Measurements from ENCODE around the gene CHRM2.

The CHRM2 gene

DNA sequence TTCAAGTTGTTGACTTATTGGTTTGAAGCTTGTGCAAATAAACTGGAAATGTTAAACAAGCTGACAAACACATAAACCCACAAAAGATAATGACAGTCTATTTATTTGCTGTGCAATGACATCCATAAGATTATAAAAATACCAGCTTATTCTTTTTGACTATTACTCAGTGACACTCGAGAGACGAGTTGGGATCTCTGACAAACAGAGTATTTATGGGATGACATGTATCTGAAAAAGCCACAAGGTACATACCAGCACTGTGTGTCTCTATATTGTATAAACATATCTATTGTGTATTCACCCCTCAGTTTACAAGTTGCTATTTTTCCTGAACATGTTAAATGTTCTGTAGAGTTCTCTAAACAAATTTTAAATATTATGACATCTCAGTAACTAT is 88.9 kb downstream of the CHRM2 start:
- no peak for DNase-seq (ENCODE audit: low read depth in 2 of 2)

DNA sequence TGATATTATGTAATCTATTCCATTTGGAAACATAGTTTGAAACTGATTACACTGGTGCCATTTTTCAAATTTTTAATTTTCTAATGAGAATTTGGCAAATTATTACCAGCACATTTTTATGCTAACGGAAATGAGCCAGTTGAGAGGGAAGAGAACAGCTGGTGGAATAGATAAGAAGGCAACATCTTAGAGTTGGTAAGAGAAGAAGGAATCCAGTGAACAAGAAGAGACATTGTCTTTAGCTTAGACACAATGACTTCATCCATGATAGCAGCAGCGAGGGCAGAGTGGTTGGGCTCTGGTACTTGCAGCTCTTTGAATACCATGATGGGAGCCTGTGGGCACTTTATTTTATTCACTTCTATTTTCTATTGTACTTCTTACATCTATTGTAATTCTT is 89.6 kb downstream of the CHRM2 start:
- DNase-seq (ENCODE audit: low read depth in 2 of 2) = no peak

DNA sequence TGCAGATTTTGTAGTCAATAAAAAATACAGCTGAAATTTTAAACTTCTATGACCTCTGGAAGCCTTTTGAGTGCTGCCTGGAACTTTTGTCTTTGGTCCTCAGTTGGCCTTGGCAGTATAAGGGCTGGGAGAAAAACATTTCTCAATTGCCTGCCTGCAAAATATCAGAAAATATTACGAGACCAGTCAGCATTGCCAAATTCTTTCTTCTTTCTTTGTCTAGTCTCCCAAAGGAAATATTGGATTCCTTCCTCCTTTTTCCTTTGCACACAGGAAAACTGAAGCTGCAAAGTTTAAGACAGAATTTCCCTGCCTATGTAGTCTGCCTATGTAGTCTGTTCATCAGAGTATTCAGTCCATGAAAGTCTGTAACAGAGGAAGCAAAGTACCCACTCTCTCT is 95.9 kb downstream of the CHRM2 start:
- no peak for DNase-seq (ENCODE audit: low read depth in 2 of 2)

DNA sequence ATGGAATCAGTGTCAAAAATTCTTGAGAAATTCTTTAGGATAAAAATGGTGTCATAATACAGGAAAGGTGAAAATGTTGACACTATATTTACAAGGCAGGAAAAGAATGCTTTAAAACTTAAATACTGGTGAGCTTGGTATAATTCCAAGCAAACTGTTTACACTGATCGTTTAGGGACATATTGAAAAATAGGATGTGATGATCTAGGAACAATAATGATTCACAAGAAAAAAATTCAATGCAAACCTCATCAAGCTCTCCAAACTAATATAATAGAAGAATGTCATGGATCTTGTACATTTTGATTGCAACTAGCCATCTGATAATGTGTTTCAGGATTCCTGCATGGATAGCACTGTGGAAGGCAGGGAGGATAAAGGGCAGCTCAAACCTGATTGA is 98.4 kb downstream of the CHRM2 start:
- DNase-seq (ENCODE audit: low read depth in 2 of 2) = no peak

DNA sequence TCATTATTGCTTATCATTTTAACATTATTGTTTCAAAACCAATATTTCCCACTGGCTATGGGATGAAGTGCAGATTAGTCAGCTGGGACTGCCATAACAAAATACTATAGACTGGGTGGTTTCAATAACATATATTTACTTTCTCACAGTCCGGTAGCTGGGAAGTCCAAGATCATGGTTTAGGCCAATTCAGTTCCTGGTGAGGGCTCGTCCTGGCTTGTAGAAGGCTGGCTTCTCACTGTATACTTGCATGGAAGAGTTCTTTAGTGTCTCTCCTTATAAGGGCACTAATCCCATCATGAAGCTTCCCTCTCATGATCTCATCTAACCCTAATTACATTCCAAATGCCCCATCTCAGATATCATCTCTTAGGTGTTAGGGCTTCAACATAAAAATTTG is 101.3 kb downstream of the CHRM2 start:
- no peak for DNase-seq (ENCODE audit: low read depth in 2 of 2)

DNA sequence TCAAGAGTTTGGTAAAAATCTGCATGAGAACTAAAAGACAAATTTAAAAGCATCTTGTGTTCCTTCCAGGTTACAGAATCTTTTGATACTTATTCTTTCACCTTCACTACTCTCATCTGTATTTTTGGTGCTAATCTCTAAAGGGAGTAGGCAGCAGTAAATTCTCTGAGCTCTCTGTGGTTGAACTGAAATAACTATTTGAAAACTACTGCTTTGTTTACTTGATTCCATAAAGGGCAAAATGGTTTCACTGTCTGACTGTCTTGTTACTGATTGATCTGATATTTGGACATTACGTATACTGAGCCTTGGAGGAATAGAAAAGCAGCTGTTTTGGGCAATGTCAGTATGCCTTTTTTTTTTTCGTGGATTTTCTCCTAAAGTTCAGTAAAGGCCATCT is 103.3 kb downstream of the CHRM2 start:
- DNase-seq (ENCODE audit: low read depth in 2 of 2) = no peak

DNA sequence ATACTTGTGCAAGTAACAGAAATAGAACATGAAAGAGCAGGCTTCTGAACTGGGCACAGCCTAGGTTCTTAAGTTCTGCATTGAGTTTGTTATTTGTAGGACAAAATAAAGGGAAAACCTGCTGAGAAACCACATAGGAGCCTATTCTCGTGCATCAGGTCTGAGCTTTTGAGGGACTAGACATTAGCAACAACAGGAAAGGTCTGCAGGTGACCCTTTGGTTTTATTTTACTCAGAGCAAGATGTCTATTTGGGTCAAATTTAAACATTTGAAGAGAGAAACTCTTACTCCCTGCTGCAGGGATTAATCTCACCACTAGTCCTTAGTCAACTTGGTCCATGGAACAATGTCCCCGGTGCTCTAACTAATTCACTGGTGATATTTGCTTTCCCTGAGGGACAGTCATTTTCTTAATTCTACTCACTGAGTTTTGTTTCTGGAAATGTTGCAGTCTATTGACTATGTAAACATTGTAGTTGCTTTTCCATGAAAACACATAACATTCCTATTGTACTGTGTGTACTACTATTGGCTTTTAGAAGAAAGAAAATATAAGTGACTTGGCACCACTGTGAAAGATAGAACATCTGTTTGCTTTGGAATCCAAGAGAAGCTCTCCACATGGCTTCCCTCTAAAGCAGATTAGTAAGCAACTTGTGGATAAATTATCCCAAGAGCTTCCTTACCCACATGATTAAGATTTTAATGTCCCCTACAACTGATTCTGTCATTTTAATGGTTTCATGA is 108.2 kb downstream of the CHRM2 start:
- no peak for DNase-seq (ENCODE audit: low read depth in 2 of 2)

DNA sequence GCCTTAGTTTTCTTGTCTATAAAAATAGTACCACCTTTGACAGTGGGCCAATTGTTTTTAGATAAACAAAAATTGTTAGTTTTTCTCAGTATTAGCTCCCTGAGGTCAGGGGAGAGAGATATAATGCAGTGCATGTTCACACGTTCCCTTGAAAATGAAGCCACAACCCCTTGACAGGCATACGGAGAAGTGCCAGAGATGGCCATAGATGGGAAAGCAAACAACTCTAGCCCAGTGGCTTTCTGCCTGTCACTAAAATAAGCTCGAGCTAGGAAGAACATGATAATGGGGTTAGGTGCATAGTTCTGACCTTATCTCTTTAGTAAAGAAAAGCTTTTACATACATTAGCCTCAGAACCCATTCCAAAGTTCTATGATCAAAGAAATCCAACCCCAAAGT is 124.9 kb downstream of the CHRM2 start:
- DNase-seq (ENCODE audit: low read depth in 2 of 2) = no peak

DNA sequence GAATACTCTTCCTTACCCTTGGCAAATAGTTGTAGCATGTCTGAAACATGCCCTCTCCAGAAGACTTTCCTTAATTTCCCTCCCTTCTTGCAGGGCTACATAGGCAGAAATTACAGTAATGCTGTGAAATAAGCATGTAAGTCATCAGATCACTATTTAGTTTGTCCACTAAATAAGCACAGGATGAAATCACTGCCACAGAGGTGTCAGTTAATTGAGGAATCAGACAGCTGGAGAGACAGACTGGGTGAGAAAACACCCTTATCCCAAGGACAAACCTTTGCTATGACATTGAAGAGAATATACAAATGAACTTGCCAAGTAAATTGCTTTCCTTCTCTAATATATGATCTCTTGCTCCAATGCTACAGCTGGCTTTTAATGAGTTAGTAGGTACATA is 129.3 kb downstream of the CHRM2 start:
- no peak for DNase-seq (ENCODE audit: low read depth in 2 of 2)

DNA sequence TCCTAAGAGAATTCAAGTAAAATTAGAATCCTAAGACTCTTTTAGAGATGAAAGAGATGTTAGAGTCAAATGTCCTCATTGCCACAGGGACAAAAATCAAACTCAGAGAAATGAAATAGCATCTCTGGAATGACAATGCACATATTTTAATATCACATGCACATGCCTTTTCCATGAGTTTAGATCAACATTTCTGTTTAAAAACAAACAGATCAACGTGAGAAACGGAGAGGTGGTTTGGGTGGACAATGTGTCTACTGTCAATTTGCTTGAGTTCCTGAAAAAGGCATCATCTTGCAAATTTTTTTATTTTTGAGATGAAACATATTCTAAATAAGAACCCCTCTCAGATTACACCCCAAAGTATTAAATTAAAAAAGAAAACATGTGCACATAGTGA is 130.0 kb downstream of the CHRM2 start:
- DNase-seq (ENCODE audit: low read depth in 2 of 2) = no peak

DNA sequence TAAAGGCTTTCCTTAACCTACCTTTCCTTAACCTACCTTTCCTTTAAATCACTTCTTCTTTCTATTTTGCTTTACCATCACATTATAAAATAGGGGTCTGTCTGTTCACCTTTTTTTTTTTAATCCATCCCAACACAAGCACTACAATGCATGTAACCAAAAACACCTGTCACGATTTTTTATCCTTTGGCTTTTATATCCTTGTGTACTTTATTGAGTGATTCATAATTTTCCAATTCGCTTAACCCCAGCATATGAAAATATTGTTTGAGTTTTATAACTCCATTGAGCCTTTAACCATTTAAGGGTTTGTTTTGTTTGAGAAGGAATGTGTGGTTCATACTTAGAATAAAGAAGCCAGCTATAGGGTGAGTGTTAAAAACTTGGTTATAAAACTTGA is 132.2 kb downstream of the CHRM2 start:
- DNase-seq (ENCODE audit: low read depth in 2 of 2) = no peak

DNA sequence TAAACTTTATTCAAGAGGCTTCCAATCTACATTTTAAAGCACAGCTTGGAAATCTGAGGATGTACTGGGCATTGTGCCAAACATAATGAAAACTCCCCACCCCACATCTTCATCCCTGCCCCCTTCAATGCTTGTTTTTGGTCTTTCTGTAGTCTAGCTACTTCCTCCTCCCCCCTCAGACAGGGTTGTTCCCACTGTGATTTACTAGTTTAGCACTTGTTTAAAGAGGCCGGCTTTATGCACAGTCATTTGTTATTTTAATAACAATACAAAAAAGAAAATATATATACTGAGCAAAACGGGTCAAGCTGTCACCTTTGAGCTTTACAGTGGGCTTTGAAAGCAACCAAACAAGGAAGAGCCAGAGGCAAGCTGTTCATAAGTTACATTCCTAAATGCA is 132.6 kb downstream of the CHRM2 start:
- DNase-seq (ENCODE audit: low read depth in 2 of 2) = no peak

DNA sequence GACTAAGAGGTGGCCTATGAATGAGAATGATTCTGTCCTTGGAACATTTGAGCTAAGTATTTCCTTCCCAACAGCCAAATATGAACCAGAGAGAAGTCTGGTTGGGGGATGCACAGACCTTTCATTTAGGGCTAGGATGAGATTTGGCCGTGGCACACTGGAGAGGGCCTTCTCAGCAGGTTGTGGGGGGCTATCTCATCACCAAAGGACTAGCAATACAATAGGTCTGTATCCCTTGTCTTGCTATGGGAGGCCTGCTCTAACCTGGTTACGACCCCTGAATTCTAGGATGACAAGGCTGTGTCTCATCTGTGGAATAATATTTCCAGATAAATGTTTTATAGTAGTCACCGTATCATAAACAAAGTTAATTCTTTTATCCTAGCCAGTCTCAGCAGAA is 133.0 kb downstream of the CHRM2 start:
- DNase-seq (ENCODE audit: low read depth in 2 of 2) = no peak

DNA sequence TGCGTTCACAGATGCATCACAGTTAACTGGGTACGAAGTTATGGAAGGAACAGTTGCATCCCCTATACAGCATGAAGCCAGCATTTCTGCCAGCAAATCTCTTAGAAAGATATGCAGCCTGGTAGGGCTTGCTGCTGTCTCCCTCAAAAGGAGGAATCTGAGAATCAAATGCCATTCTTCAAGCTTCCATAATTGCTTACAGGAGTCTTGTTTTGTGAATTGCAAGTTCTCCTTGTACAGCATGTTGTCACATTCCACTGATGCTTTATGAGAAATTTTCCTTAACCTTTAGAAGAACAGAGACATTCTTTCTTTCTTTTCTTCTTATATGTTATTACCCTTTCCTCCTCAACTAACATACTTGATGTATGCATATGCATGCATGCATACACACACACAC is 134.6 kb downstream of the CHRM2 start:
- DNase-seq (ENCODE audit: low read depth in 2 of 2) = no peak

DNA sequence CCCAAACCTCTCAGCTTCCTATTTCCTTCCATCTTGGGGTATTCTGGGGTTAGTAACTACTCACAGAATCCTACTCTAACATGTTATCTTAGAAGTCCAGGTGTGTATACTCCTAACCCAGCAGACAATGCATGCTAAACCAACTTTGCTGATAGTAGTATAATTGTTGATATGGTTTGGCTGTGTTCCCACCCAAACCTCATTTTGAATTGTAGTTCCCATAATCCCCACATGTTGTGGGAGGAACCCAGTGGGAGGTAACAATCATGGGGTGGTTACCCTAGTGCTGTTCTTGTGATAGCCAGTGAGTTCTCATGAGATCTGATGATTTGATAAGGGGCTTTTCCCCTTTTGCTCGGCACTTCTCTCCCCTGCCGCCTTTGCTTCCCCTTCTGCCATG is 135.1 kb downstream of the CHRM2 start:
- DNase-seq (ENCODE audit: low read depth in 2 of 2) = no peak

DNA sequence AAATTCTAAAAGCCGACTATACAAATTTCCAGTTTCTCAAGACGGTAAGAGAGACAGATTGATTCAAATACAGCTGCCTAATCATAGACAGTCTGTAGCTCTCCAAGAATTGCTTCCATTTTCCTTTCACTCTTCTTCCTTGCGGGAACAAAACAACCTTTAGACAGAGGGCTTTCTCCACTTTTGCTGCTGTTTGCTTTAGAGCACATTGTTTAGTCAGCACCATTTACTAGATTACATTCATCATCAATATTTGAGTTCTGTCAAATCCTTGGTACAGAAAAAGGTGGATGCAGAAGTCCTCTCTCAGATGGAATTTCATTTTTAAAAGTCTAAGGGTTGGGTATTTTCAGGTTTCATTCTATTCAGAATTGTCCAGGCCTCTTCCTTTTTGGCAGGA is 137.4 kb downstream of the CHRM2 start:
- no peak for DNase-seq (ENCODE audit: low read depth in 2 of 2)

DNA sequence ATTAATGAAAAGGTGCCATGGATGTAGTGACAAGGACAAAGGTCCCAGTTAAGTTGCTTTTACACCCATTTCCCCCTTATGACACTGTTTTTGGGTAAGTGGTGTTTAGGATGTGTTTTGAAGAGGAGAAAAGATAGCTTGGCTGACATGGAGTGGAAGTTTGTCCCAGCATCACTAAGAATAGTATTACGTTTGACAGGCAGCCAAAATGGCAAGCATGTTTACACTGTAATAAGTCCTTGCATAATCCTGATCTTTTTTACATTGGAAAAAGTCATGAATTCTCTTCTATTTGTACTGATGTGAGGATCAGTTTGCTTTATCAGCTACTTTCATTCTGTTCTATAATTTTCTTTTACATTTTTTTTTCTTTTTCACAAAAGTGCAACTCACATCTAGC is 137.8 kb downstream of the CHRM2 start:
- DNase-seq (ENCODE audit: low read depth in 2 of 2) = no peak

DNA sequence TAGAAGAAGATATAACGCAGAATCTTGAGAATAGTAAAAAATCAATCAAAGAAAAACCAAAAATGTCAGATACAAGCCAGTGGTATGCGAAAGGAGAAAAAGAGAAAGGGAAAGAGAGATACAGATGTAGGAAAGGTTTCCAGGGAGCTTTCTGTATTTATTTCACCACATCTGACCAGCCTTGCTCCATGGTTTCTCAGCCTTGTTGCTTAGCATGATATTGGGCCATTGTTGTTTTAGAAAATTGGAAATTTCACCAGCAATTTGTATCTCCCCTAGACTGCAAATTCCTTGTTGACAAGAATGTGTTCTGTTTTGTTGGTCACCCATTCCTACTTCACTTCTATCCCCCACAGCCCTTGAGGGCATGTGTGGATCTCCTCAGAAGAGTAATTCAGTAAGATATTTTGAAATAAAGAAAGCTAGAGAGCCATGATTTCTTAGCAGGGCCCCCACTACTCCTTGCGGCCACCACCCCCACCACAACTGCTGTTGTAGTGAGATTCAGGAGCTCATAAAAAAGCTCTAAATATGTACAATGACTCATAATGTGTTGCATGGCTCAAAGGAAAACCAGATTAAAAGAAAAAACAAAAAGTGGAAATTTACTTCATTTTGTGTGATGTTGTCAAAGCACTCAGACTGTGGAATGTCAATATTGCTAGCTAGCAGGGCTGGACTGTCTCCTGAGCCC is 138.7 kb downstream of the CHRM2 start:
- no peak for DNase-seq (ENCODE audit: low read depth in 2 of 2)

DNA sequence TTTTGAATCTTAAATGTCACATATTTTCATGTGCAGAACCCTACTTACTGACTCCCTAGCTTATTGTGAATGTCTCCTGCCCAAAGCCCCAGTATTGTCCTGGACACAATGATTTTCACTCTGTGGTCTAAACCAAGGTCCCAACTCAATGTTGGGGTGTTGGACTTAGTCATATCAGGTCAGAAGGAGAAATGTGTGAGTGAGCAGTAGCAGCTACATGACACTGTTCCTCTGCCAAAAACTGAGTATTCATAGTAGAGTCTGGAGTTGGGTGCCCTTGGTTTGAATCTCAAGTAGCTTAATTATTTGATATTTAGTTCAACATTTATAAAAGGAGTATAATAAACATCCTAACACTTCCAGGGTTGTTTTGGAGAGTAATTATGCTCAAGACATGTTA is 141.0 kb downstream of the CHRM2 start:
- no peak for DNase-seq (ENCODE audit: low read depth in 2 of 2)

DNA sequence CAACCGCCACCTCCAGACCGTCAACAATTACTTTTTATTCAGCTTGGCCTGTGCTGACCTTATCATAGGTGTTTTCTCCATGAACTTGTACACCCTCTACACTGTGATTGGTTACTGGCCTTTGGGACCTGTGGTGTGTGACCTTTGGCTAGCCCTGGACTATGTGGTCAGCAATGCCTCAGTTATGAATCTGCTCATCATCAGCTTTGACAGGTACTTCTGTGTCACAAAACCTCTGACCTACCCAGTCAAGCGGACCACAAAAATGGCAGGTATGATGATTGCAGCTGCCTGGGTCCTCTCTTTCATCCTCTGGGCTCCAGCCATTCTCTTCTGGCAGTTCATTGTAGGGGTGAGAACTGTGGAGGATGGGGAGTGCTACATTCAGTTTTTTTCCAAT is 146.6 kb downstream of the CHRM2 start:
- DNase-seq (ENCODE audit: low read depth in 2 of 2) = no peak

DNA sequence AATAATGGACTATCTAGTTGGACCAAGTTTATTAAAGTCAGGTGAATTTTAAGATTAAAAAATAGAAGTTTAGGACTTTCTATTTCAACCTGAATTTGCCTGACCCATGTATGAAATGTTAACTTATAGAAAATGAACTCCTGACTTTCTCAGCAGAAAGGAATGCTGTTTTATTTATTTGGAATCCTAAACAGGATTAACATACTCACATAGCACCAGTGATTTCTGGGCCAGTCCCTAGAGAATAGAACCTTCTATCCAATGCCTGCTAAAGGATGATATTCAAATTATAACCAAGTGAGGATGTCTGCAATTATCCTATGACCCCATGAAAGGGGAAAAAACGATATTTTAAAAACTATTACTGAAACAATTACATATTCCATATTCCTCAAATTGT is 148.8 kb downstream of the CHRM2 start:
- DNase-seq (ENCODE audit: low read depth in 2 of 2) = no peak

DNA sequence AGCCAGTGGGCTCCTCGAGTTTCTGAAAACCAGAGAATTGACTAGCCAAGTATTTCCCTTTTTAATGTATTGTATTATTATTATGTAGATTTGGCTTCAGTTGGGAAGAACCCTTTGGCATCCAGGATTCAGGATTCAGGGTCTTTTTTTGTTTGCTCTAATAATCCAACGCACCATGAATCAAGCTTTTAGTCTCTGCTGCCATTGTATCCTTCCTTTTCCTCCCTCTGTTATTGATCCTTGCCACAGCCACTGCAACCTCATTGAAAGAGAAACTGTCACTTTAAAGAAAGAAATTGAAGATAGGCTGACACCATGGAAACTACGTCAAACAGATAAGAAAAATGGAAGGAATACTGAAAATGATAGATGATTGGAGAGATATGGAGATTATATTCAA is 150.0 kb downstream of the CHRM2 start:
- no peak for DNase-seq (ENCODE audit: low read depth in 2 of 2)

DNA sequence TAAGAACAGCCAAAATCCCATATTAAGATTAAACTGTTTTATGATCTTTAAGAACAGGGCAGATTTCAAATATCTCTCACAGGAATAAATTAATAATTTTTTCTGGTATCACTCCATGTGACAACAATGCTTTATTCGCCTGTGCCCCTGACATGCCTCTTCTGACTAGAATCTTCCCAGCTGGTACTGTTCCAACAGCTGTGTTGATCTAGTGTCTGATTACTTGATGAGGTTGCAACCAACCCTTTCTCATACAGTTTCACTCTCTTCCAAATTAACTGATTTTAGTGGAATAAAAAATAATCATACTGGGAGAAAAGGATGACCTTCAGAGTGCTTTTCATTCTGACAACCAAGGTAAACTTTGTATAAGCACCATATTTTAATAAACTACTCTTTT is 151.9 kb downstream of the CHRM2 start:
- DNase-seq (ENCODE audit: low read depth in 2 of 2) = no peak

All from stimulated activated CD4-positive, alpha-beta T cell treated with anti-CD3 and anti-CD28 coated beads, Interleukin-15, amount 100 ng/mL, for 48 hours (primary cell).